22Rv1 (cell line): ENCODE measurements around the gene CCDC148.

Experiments used
- ZFX ChIP-seq: fragments of 450-650 bp; IDR thresholded peaks from 2 replicates; pipeline ENCODE4 v1.6.1; 2017; ENCODE audit warnings: antibody characterized with exemption, borderline replicate concordance
- TF ChIP-seq, protein P1 (sequence below): fragments of 450-650 bp; IDR thresholded peaks from 2 replicates; pipeline ENCODE4 v1.5.1; 2017; ENCODE audit warnings: mild to moderate bottlenecking

DNA sequence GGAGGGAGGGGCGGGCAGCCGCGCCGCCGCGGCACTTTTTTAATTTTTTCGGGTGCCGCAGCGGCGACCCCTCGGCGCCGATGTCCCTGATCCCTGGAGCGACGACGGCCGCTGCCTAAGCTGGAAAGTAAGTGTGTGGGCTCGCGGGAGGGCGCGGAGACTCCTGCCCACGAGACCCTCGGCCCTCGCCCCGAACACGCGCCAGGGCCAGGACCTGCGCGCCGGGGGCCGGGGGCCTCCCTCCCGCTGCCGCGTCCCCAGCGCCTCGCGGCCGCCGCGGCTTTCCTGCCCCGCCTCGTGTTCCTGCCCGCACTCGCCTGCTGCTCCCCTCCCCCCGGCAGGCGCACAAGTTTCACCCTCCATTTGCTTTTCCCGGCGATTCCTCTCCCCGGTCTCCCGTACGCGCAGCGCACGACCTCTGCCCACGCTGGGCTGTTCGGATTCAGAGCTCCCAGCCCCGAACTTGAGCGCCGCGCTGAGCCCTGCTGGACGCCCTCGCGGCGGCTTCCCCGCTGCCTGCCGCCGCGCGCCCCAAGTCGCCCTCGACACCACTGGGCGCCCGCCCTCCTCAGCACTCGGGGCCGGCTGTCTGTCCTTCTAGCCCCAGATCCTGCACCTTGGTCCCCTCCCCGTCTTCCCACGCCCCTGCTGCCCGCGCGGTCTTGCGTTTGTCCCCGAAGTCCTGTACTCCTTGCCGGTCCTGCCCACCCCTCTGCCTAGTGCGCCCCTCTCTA lies 706 bp upstream of the CCDC148 start:
- TF ChIP-seq, protein P1, sequence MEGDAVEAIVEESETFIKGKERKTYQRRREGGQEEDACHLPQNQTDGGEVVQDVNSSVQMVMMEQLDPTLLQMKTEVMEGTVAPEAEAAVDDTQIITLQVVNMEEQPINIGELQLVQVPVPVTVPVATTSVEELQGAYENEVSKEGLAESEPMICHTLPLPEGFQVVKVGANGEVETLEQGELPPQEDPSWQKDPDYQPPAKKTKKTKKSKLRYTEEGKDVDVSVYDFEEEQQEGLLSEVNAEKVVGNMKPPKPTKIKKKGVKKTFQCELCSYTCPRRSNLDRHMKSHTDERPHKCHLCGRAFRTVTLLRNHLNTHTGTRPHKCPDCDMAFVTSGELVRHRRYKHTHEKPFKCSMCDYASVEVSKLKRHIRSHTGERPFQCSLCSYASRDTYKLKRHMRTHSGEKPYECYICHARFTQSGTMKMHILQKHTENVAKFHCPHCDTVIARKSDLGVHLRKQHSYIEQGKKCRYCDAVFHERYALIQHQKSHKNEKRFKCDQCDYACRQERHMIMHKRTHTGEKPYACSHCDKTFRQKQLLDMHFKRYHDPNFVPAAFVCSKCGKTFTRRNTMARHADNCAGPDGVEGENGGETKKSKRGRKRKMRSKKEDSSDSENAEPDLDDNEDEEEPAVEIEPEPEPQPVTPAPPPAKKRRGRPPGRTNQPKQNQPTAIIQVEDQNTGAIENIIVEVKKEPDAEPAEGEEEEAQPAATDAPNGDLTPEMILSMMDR: no peak
- TF ChIP-seq ZFX: no peak
